ENCODE measurements around the gene RUVBL1.

RUVBL1 gene

GRCh38 chr3:128078322-128078721 lies 45.3 kb downstream of the RUVBL1 start:
- TF ChIP-seq FOXP2 (optimal IDR thresholded peaks at IDR 0.05; ENCODE audit: borderline replicate concordance, extremely low read depth, extremely low read length, insufficient read depth) (no peak), POLR2AphosphoS5 (IDR thresholded peaks at IDR 0.05; ENCODE audit: low read depth, low read length) (no peak), TAF1 (IDR thresholded peaks at IDR 0.05; ENCODE audit: borderline replicate concordance, insufficient read depth, low read length) (no peak)

DNA sequence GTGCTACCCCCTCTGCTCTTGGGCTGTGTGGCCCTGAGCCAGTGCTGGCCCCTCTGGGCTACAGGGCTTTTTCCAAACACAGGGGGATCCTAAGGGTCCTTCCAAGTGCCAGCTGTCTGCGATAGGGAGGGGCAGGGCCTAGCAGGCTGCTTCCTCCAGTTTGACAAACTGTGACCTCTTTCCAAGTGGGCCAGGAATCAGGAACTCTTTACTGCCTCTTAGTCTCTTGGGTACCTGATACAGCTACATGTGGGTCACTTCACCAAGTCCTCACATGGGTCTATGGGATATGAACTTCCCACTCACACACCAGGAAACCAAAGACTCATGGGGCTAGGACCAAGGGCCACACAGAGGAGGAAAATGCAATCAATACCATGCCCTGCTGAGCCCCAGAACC lies 45.9 kb downstream of the RUVBL1 start:
- TF ChIP-seq, protein P1, sequence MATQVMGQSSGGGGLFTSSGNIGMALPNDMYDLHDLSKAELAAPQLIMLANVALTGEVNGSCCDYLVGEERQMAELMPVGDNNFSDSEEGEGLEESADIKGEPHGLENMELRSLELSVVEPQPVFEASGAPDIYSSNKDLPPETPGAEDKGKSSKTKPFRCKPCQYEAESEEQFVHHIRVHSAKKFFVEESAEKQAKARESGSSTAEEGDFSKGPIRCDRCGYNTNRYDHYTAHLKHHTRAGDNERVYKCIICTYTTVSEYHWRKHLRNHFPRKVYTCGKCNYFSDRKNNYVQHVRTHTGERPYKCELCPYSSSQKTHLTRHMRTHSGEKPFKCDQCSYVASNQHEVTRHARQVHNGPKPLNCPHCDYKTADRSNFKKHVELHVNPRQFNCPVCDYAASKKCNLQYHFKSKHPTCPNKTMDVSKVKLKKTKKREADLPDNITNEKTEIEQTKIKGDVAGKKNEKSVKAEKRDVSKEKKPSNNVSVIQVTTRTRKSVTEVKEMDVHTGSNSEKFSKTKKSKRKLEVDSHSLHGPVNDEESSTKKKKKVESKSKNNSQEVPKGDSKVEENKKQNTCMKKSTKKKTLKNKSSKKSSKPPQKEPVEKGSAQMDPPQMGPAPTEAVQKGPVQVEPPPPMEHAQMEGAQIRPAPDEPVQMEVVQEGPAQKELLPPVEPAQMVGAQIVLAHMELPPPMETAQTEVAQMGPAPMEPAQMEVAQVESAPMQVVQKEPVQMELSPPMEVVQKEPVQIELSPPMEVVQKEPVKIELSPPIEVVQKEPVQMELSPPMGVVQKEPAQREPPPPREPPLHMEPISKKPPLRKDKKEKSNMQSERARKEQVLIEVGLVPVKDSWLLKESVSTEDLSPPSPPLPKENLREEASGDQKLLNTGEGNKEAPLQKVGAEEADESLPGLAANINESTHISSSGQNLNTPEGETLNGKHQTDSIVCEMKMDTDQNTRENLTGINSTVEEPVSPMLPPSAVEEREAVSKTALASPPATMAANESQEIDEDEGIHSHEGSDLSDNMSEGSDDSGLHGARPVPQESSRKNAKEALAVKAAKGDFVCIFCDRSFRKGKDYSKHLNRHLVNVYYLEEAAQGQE (IDR thresholded peaks at IDR 0.05; ENCODE audit: insufficient read depth in 1 of 2, low read depth in 2 of 2, low read length in 2 of 2): no peak
- TF ChIP-seq TAF1 (IDR thresholded peaks at IDR 0.05; ENCODE audit: borderline replicate concordance, insufficient read depth, low read length) (no peak), SIN3A (IDR thresholded peaks at IDR 0.05; ENCODE audit: borderline replicate concordance, insufficient read depth, low read length) (no peak), FOXP2 (optimal IDR thresholded peaks at IDR 0.05; ENCODE audit: borderline replicate concordance, extremely low read depth, extremely low read length, insufficient read depth) (no peak), POLR2AphosphoS5 (IDR thresholded peaks at IDR 0.05; ENCODE audit: low read depth, low read length) (no peak)

DNA sequence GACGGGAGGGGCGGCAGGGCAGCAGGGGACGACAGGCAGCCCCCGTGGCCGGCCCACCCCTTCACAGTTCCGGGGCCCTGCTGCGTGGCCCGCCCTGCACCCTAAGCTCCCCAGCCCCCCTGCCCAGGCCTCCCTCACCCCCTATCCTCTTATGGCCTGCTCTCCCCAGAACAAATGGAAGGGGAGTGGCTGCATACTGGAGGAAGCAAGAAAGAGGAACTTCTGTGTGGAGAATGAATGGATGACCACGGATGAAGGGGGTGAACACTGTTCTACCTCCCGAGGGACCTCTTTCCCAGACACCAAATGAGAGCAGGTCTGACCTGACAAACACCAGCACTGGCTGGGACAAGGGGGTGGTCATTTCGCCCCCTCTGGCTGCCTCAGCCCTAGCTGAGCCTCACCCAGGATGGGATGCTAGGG lies 46.4 kb downstream of the RUVBL1 start:
- no peak for TF ChIP-seq FOXP2 (optimal IDR thresholded peaks at IDR 0.05; ENCODE audit: borderline replicate concordance, extremely low read depth, extremely low read length, insufficient read depth)
- TF ChIP-seq TAF1 (IDR thresholded peaks at IDR 0.05; ENCODE audit: borderline replicate concordance, insufficient read depth, low read length): no peak
- TF ChIP-seq POLR2AphosphoS5 (IDR thresholded peaks at IDR 0.05; ENCODE audit: low read depth, low read length): no peak
- no peak for TF ChIP-seq SIN3A (IDR thresholded peaks at IDR 0.05; ENCODE audit: borderline replicate concordance, insufficient read depth, low read length)
- TF ChIP-seq, protein P1 (IDR thresholded peaks at IDR 0.05; ENCODE audit: insufficient read depth in 1 of 2, low read depth in 2 of 2, low read length in 2 of 2): no peak

DNA sequence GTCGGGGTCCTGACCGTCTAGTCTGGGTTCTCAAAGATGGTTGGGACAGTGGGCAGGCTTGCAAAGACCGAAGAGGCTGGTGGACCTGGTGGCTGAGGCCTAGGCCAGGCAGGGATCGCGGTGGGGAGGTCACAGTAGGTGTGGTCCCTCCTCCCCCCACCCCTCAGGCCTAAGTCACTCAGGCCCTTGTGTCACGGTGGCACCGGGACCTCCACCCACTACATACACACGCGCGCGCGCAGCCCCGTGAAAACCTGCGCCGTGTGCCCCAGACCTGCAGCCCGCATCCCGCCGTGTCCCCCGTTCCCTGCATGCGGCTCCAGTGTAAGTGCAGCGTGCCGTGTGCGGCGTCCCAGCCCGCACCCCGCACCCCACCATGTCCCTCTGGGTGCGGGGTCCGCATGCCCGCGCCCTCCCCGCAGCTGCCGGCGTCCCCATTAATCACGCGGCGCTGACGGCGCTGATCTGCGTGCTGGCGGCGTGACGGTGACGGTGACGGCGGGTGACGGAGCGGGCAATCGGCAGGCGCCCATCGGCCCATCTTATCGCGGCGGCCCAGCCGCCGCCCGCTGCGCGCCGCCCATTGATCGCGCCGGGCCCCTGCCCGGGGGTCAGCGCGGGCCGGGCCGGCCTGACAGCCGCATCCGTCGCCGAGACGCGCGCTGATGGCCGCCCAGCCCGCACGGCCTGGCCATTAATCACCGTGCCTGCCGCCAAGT lies 47.0 kb downstream of the RUVBL1 start:
- TF ChIP-seq SIN3A (IDR thresholded peaks at IDR 0.05; ENCODE audit: borderline replicate concordance, insufficient read depth, low read length) (no peak), TAF1 (IDR thresholded peaks at IDR 0.05; ENCODE audit: borderline replicate concordance, insufficient read depth, low read length) (no peak), FOXP2 (optimal IDR thresholded peaks at IDR 0.05; ENCODE audit: borderline replicate concordance, extremely low read depth, extremely low read length, insufficient read depth) (no peak), POLR2AphosphoS5 (IDR thresholded peaks at IDR 0.05; ENCODE audit: low read depth, low read length) (no peak)
- TF ChIP-seq, protein P1 (IDR thresholded peaks at IDR 0.05; ENCODE audit: insufficient read depth in 1 of 2, low read depth in 2 of 2, low read length in 2 of 2): no peak

- peak; percentile 52 for TF ChIP-seq FOXP2 (optimal IDR thresholded peaks at IDR 0.05; ENCODE audit: borderline replicate concordance, extremely low read depth, extremely low read length, insufficient read depth)
- no peak for TF ChIP-seq SIN3A (IDR thresholded peaks at IDR 0.05; ENCODE audit: borderline replicate concordance, insufficient read depth, low read length)
Observed at GRCh38 chr3:128075522-128076482, 47.8 kb downstream of the RUVBL1 start.

Measured in PFSK-1 (cell line).